Astrocyte (in vitro differentiated cells and primary cell): ENCODE results near the gene TPD52L2. TPM values are rescaled to one million over a fixed set of nuclear protein-coding genes. Genes with fewer than 3 reads are reported as not detected.
"Not testable (repeated sequence)": the region's sequence is repeated elsewhere in the genome, so short reads cannot be mapped to it uniquely, and the experiment has no call there.

Source experiments
- DNase-seq: peaks from one replicate; pipeline ENCODE4 v3.0.0-alpha.2; 2010; ENCODE audit warnings: low read depth
- FAIRE-seq: peaks from 2 replicates; lab custom pipeline; 2011; peaks lifted over from hg19 to GRCh38; lab: Jason Lieb, UNC
- H2AFZ ChIP-seq: 2 replicates; pipeline ENCODE4 v1.6.0; 2012; ENCODE audit warnings: low read depth, low read length, inconsistent platforms
- H3K27ac ChIP-seq: 2 replicates; pipeline ENCODE4 v1.5.1; 2011; ENCODE audit warnings: low read depth, low read length, inconsistent platforms
- H3K27me3 ChIP-seq: 2 replicates; pipeline ENCODE4 v1.6.0; 2011; ENCODE audit warnings: low read length, inconsistent platforms; ENCODE audit not compliant: insufficient read depth
- H3K36me3 ChIP-seq: 2 replicates; pipeline ENCODE4 v1.5.1; 2011; ENCODE audit warnings: low read length, inconsistent platforms; ENCODE audit not compliant: insufficient read depth
- H3K4me1 ChIP-seq: 2 replicates; pipeline ENCODE4 v1.5.1; 2011; ENCODE audit warnings: low read length, inconsistent platforms; ENCODE audit not compliant: insufficient read depth
- H3K4me2 ChIP-seq: 2 replicates; pipeline ENCODE4 v1.6.0; 2012; ENCODE audit warnings: low read length, inconsistent platforms
- H3K4me3 ChIP-seq: 2 replicates; pipeline ENCODE4 v1.5.1; 2011; ENCODE audit warnings: low read depth, mild to moderate bottlenecking, low read length, inconsistent platforms; ENCODE audit not compliant: insufficient read depth
- H3K79me2 ChIP-seq: 2 replicates; pipeline ENCODE4 v1.6.0; 2012; ENCODE audit warnings: mild to moderate bottlenecking, low read length, inconsistent platforms; ENCODE audit not compliant: insufficient read depth
- H3K9ac ChIP-seq: 2 replicates; pipeline ENCODE4 v1.6.0; 2012; ENCODE audit warnings: mild to moderate bottlenecking, low read length, inconsistent platforms
- H3K9me3 ChIP-seq: 2 replicates; pipeline ENCODE4 v1.5.1; 2012; ENCODE audit warnings: low read depth, mild to moderate bottlenecking, low read length, inconsistent platforms; ENCODE audit not compliant: insufficient read depth
- H4K20me1 ChIP-seq: 2 replicates; pipeline ENCODE4 v1.6.0; 2012; ENCODE audit warnings: low read length, inconsistent platforms; ENCODE audit not compliant: insufficient read depth
- H3K27ac Mint-ChIP-seq: one replicate; pipeline ENCODE4 v1.8.0; 2021; ENCODE audit warnings: mild to moderate bottlenecking, mixed read lengths; ENCODE audit not compliant: unreplicated experiment
- H3K27me3 Mint-ChIP-seq: one replicate; pipeline ENCODE4 v1.8.0; 2021; ENCODE audit warnings: low read depth, mixed read lengths; ENCODE audit not compliant: unreplicated experiment
- H3K36me3 Mint-ChIP-seq: one replicate; pipeline ENCODE4 v1.8.0; 2021; ENCODE audit warnings: low read depth, mixed read lengths; ENCODE audit not compliant: unreplicated experiment
- H3K4me1 Mint-ChIP-seq: one replicate; pipeline ENCODE4 v1.8.0; 2021; ENCODE audit warnings: low read depth, mixed read lengths; ENCODE audit not compliant: unreplicated experiment
- H3K4me3 Mint-ChIP-seq: one replicate; pipeline ENCODE4 v1.8.0; 2021; ENCODE audit warnings: mild to moderate bottlenecking, moderate library complexity, mixed read lengths; ENCODE audit not compliant: unreplicated experiment
- H3K9me3 Mint-ChIP-seq: one replicate; pipeline ENCODE4 v1.8.0; 2021; ENCODE audit warnings: mild to moderate bottlenecking, mixed read lengths; ENCODE audit not compliant: unreplicated experiment
- EZH2 ChIP-seq: IDR thresholded peaks from 2 replicates; pipeline ENCODE4 v1.6.1; 2012; ENCODE audit warnings: mild to moderate bottlenecking, low read length, inconsistent platforms; ENCODE audit not compliant: insufficient read depth
- total RNA-seq: library from RNA; stranded (reverse); gene quantifications from 2 replicates; pipeline ENCODE4 v1.2.1, GENCODE V29; 2021
- TF ChIP-seq, protein P1 (sequence below): IDR thresholded peaks from 2 replicates; pipeline ENCODE4 v1.5.1; 2011; ENCODE audit warnings: low read depth, mild to moderate bottlenecking, inconsistent platforms, low read length, moderate library complexity; ENCODE audit not compliant: insufficient read depth

TPD52L2 gene
- total RNA-seq, 1 donor from 2014 or later = 145 TPM

DNA sequence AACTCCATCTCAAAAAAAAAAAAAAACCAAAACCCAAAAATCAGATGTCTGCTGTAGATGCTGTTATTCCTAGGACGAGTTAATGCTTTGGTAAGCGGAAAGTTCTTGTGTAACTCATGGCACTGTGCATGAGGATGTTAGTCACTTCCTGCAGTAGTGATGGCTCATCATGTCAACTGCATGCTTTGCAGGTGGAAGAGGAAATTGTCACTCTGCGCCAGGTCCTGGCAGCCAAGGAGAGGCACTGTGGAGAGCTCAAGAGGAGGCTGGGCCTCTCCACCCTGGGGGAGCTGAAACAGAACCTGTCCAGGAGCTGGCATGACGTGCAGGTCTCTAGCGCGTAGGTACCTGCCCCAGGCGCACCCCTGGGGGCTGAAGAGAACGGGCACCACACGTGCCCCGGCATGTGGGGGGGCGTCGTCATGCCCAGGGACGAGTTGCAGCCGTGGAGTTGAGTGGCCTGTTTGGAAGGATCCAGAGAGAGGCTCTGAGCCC is 8.5 kb downstream of the TPD52L2 start:
- TF ChIP-seq, protein P1, sequence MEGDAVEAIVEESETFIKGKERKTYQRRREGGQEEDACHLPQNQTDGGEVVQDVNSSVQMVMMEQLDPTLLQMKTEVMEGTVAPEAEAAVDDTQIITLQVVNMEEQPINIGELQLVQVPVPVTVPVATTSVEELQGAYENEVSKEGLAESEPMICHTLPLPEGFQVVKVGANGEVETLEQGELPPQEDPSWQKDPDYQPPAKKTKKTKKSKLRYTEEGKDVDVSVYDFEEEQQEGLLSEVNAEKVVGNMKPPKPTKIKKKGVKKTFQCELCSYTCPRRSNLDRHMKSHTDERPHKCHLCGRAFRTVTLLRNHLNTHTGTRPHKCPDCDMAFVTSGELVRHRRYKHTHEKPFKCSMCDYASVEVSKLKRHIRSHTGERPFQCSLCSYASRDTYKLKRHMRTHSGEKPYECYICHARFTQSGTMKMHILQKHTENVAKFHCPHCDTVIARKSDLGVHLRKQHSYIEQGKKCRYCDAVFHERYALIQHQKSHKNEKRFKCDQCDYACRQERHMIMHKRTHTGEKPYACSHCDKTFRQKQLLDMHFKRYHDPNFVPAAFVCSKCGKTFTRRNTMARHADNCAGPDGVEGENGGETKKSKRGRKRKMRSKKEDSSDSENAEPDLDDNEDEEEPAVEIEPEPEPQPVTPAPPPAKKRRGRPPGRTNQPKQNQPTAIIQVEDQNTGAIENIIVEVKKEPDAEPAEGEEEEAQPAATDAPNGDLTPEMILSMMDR = no peak
- TF ChIP-seq EZH2 = no peak
- H3K4me3 ChIP-seq = no peak overlapping the region
- no peak for FAIRE-seq
- peak overlapping the region; percentile 19 for H3K27ac ChIP-seq
- H3K36me3 ChIP-seq = peaks cover 45% of the 10 kb centered on the region
- peaks cover 5% of the 10 kb centered on the region for H3K4me1 Mint-ChIP-seq
- H3K4me2 ChIP-seq = peak overlapping the region; percentile 26
- no peaks in the 10 kb centered on the region for H3K27me3 ChIP-seq
- H2AFZ ChIP-seq = no peak overlapping the region
- peaks cover 11% of the 10 kb centered on the region for H3K4me1 ChIP-seq
- H3K9me3 ChIP-seq = no peaks in the 10 kb centered on the region
- peak; percentile 72 for DNase-seq
- H3K36me3 Mint-ChIP-seq = peaks cover 22% of the 10 kb centered on the region
- H3K27ac Mint-ChIP-seq = peak overlapping the region; percentile 14
- H3K9me3 Mint-ChIP-seq = no peaks in the 10 kb centered on the region
- H4K20me1 ChIP-seq = peaks cover 68% of the 10 kb centered on the region
- peaks cover 68% of the 10 kb centered on the region for H3K79me2 ChIP-seq
- peak overlapping the region; percentile 28 for H3K4me3 Mint-ChIP-seq
- H3K9ac ChIP-seq = no peak overlapping the region
- no peaks in the 10 kb centered on the region for H3K27me3 Mint-ChIP-seq

DNA sequence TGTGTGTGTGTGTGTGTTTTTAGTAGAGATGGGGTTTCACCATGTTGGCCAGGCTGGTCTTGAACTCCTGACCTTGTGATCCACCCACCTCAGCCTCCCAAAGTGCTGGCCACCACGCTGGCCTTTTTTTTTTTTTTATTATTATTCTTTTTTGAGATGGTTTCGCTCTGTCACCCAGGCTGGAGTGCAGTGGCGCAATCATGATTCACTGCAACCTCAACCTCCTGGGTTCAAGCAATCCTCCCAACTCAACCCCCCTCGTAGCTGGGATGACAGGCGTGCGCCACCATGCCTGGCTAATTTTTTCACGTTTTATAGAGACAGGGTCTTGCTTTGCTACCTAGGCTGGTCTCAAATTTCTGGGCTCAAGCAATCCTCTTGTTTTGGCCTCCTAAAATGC is 9.2 kb downstream of the TPD52L2 start:
- H4K20me1 ChIP-seq = peaks cover 68% of the 10 kb centered on the region
- not testable (repeated sequence) for FAIRE-seq, H3K27ac ChIP-seq, H3K27me3 ChIP-seq, H3K27me3 Mint-ChIP-seq, H3K4me3 Mint-ChIP-seq, H2AFZ ChIP-seq, H3K27ac Mint-ChIP-seq, H3K4me3 ChIP-seq, H3K9me3 Mint-ChIP-seq, H3K4me1 Mint-ChIP-seq, H3K9me3 ChIP-seq, H3K9ac ChIP-seq, H3K4me2 ChIP-seq, DNase-seq
- H3K4me1 ChIP-seq = peaks cover 11% of the 10 kb centered on the region
- peaks cover 68% of the 10 kb centered on the region for H3K79me2 ChIP-seq
- peaks cover 22% of the 10 kb centered on the region for H3K36me3 Mint-ChIP-seq
- H3K36me3 ChIP-seq = peaks cover 39% of the 10 kb centered on the region

DNA sequence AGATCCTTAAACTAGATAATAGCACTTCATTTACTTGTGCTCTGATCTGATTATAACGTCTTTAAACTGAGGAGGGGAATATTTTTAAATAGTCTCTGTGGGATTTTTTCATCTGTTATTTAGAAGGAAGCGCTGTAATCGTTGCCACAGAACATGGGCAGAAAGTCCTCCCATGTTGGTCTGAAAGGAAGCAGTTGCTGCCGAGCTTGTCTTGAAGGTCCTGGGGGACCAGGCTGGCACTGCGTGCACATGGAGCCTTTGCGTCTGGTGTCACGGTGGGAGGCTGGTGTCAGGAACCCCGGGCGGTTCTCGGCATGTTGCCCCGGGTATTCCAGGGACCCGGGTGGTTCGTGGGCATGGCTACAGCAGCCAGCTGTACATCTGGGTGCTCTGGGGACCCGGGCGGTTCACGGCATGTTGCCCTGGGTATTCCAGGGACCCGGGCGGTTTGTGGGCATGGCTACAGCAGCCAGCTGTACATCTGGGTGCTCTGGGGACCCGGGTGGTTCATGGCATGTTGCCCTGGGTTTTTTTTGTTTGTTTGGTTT is 11.5 kb downstream of the TPD52L2 start:
- FAIRE-seq (no peak), DNase-seq (no peak)
- Histone ChIP-seq H3K4me1 (peaks cover 11% of the 10 kb centered on the region), H3K27me3 (no peaks in the 10 kb centered on the region), H3K9me3 (no peaks in the 10 kb centered on the region), H3K4me2 (no peak overlapping the region), H3K36me3 (peaks cover 28% of the 10 kb centered on the region), H4K20me1 (peaks cover 70% of the 10 kb centered on the region), H3K9ac (no peak overlapping the region), H3K4me3 (no peak overlapping the region), H3K27ac (no peak overlapping the region), H2AFZ (no peak overlapping the region), H3K79me2 (peaks cover 64% of the 10 kb centered on the region)
- peaks cover 20% of the 10 kb centered on the region for H3K36me3 Mint-ChIP-seq
- no peak overlapping the region for H3K4me3 Mint-ChIP-seq
- TF ChIP-seq, protein P1 = no peak
- TF ChIP-seq EZH2 = no peak
- H3K9me3 Mint-ChIP-seq = no peaks in the 10 kb centered on the region
- no peaks in the 10 kb centered on the region for H3K27me3 Mint-ChIP-seq
- peak overlapping the region; percentile 56 for H3K27ac Mint-ChIP-seq
- H3K4me1 Mint-ChIP-seq = peaks cover 5% of the 10 kb centered on the region
